ENCODE data around the gene USP21.

Gene USP21

GRCh38 chr1:161138431-161138830 is 20.9 kb upstream of the USP21 start:
- DNase-seq, result no peak

GRCh38 chr1:161139766-161140165 is 19.5 kb upstream of the USP21 start:
- DNase-seq, result no peak

GRCh38 chr1:161140755-161141400 is 18.4 kb upstream of the USP21 start:
- DNase-seq, result no peak

- no peak for DNase-seq
Measured at GRCh38 chr1:161145832-161146231, 13.5 kb upstream of the USP21 start.

- DNase-seq, result no peak
Measured at GRCh38 chr1:161153176-161153575, 6.1 kb upstream of the USP21 start.

GRCh38 chr1:161153682-161154337 is 5.5 kb upstream of the USP21 start, which contains the start of gene UFC1:
Gene UFC1, plus strand, starts transcription at chr1:161153978. Its CDS starts 20 bp downstream, at chr1:161153998.
- peak; percentile 85 for DNase-seq

GRCh38 chr1:161157867-161158266 is 1.4 kb upstream of the USP21 start:
- DNase-seq, result no peak

- DNase-seq, result no peak
Measured at GRCh38 chr1:161158316-161159010, 837 bp upstream of the USP21 start.

- DNase-seq, result no peak
Measured at GRCh38 chr1:161159913-161160243, 578 bp downstream of the USP21 start.

GRCh38 chr1:161160671-161161145 is 1.4 kb downstream of the USP21 start:
- no peak for DNase-seq

- no peak for DNase-seq
Measured at GRCh38 chr1:161161652-161162051, 2.4 kb downstream of the USP21 start.

- DNase-seq, result no peak
Measured at GRCh38 chr1:161162052-161162451, 2.8 kb downstream of the USP21 start.

- no peak for DNase-seq
Measured at GRCh38 chr1:161162806-161163205, 3.5 kb downstream of the USP21 start.

- no peak for DNase-seq
Measured at GRCh38 chr1:161163793-161164192, 4.5 kb downstream of the USP21 start.

GRCh38 chr1:161164901-161165610 is 5.8 kb downstream of the USP21 start:
- no peak for DNase-seq

GRCh38 chr1:161165742-161166668 is 6.7 kb downstream of the USP21 start, which contains the start of gene PPOX:
Gene PPOX, plus strand, starts transcription at chr1:161166426. Its CDS starts 422 bp downstream, at chr1:161166848.
- peak; percentile 94 for DNase-seq

GRCh38 chr1:161166669-161167548 is 7.6 kb downstream of the USP21 start:
- no peak for DNase-seq

- no peak for DNase-seq
Measured at GRCh38 chr1:161168906-161169305, 9.6 kb downstream of the USP21 start.

- DNase-seq, result no peak
Measured at GRCh38 chr1:161171191-161171590, 11.9 kb downstream of the USP21 start.

- no peak for DNase-seq
Measured at GRCh38 chr1:161171696-161172095, 12.4 kb downstream of the USP21 start.

GRCh38 chr1:161172349-161172748 is 13.0 kb downstream of the USP21 start:
- no peak for DNase-seq

Measured in stimulated activated CD4-positive, alpha-beta T cell treated with anti-CD3 and anti-CD28 coated beads, Interleukin-1b, Interleukin-23, amount 100 ng/mL, for 48 hours (primary cell).